Transverse colon (tissue), 4 donors: Measurements from ENCODE around the gene GZMA. TPM values are rescaled to one million over a fixed set of nuclear protein-coding genes. Genes with fewer than 3 reads are reported as not detected.
A peak's percentile ranks its signal among the peaks of the same experiment; 100 is the strongest.

Experiments used
- DNase-seq: peaks from one replicate; pipeline ENCODE4 v3.0.0-alpha.2; 2019
- H3K27ac ChIP-seq, 4 donors: fragments of 200-600 bp; sonication (generic); 2 replicates each; pipeline ENCODE4 v1.5.1; 2016 to 2018; ENCODE audit warnings: inconsistent platforms in 4 of 4
- H3K27me3 ChIP-seq: fragments of 200-600 bp; sonication (generic); 2 replicates; pipeline ENCODE4 v1.5.1; 2017; ENCODE audit warnings: inconsistent platforms
- H3K36me3 ChIP-seq, 4 donors: fragments of 200-600 bp; sonication (generic); 2 replicates each; pipeline ENCODE4 v1.5.1; 2017 to 2019; ENCODE audit warnings: inconsistent platforms in 4 of 4
- H3K4me1 ChIP-seq, 4 donors: fragments of 200-600 bp; sonication (generic); 2 replicates each; pipeline ENCODE4 v1.5.1; 2017 to 2020; ENCODE audit warnings: inconsistent platforms in 4 of 4
- H3K4me3 ChIP-seq, 4 donors: fragments of 200-600 bp; sonication (generic); 1 replicate in 1 of 4; 2 replicates in 3 of 4; pipeline versions ENCODE4 v1.5.1 to v1.6.1; 2017 to 2019; ENCODE audit warnings: inconsistent platforms in 4 of 4
- H3K9me3 ChIP-seq, 2 donors: fragments of 200-600 bp; sonication (generic); 2 replicates each; pipeline ENCODE4 v1.5.1; 2017 to 2019; ENCODE audit warnings: inconsistent platforms in 2 of 2
- EP300 ChIP-seq: sonication (generic); formaldehyde crosslinking; IDR thresholded peaks from one replicate; pipeline ENCODE4 v1.6.1; 2017; ENCODE audit warnings: antibody characterized with exemption, low read depth
- POLR2A ChIP-seq: fragments of 450-650 bp; IDR thresholded peaks from one replicate; pipeline ENCODE4 v1.6.1; 2016; ENCODE audit warnings: antibody characterized with exemption, mild to moderate bottlenecking, moderate library complexity
- POLR2AphosphoS5 ChIP-seq, 3 donors: sonication (generic); formaldehyde crosslinking; IDR thresholded peaks; one replicate each; pipeline ENCODE4 v1.6.1; 2016; ENCODE audit warnings: antibody characterized with exemption in 3 of 3
- WGBS, 2 donors: methylation state at CpG; one replicate each; pipeline ENCODE4 v1.1.5; 2018; ENCODE audit warnings: low coverage in 1 of 2; 5-methylcytosine and 5-hydroxymethylcytosine counted together
- in situ Hi-C, 4 donors: fragments of 200-750 bp; cut with MboI; loops; one replicate each; pipeline versions ENCODE4 v1.15.0 to v1.15.1; 2017; ENCODE audit warnings: low sequenced_read_pairs in 3 of 4, low pct_ligation_motif_present in 1 of 4, low pct_unique_long_range_greater_than_20kb in 1 of 4
- intact Hi-C: fragments of 100-400 bp; cut with DNase I; formaldehyde crosslinking; loops from one replicate; pipeline ENCODE4 v1.15.1; 2023; ENCODE audit warnings: low total_unique reads
- total RNA-seq, 4 donors: library from RNA; depleted of rRNA; stranded (reverse); fragments of >200 nt; gene quantifications; one replicate each; pipeline ENCODE4 v1.1.0, GENCODE V29; 2016
- TF ChIP-seq, protein P1 (sequence below), 5 experiments: fragments of 200-600 bp in 3 of 5; fragments of 450-650 bp in 2 of 5; sonication (generic) in 3 of 5; IDR thresholded peaks; 1 replicate in 2 of 5; 2 replicates in 3 of 5; pipeline ENCODE4 v1.5.1; 2016 to 2017; ENCODE audit warnings: antibody characterized with exemption in 5 of 5, inconsistent platforms in 3 of 5, mild to moderate bottlenecking in 2 of 5, moderate library complexity in 1 of 5

Gene GZMA
- 1 to 10 TPM in 2 of 4 donors, not detected in 2; 7.6 to 8.3 TPM for total RNA-seq

DNA sequence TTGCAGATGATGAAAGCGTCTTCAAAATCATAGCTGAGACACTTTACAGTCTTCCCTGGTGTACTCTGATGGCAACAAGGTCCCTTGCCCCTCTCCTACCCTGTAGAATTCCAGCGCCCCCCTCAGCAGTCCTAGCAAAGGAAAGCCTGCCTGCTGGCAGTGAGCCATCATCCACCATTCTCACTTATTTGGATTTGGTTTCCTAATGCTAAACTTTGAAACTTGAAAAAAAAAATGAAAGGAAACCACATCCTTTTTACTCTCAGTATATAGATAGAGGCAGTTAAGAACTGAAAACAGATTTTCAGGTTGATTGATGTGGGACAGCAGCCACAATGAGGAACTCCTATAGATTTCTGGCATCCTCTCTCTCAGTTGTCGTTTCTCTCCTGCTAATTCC, at the start of gene GZMA:
Gene GZMA (plus strand): TSS at position 299 of the 400 bp plus-strand sequence. CDS start 37 bp downstream, at position 336.
- Histone ChIP-seq H3K27me3 (no peaks in the 10 kb centered on the region), H3K27ac (peak within 1 kb of the TSS in 3 of 4 donors; percentile 34 to 41 (median 38)), H3K4me1 (no peaks in the 10 kb centered on the region), H3K4me3 (peak within 1 kb of the TSS in 1 of 4 donors; percentile 13), H3K9me3 (no peaks in the 10 kb centered on the region), H3K36me3 (no peaks in the 10 kb centered on the region)
- TF ChIP-seq POLR2AphosphoS5 (IDR thresholded peaks at IDR 0.05) (no peak), EP300 (no peak), POLR2A (no peak)
- TF ChIP-seq, protein P1, sequence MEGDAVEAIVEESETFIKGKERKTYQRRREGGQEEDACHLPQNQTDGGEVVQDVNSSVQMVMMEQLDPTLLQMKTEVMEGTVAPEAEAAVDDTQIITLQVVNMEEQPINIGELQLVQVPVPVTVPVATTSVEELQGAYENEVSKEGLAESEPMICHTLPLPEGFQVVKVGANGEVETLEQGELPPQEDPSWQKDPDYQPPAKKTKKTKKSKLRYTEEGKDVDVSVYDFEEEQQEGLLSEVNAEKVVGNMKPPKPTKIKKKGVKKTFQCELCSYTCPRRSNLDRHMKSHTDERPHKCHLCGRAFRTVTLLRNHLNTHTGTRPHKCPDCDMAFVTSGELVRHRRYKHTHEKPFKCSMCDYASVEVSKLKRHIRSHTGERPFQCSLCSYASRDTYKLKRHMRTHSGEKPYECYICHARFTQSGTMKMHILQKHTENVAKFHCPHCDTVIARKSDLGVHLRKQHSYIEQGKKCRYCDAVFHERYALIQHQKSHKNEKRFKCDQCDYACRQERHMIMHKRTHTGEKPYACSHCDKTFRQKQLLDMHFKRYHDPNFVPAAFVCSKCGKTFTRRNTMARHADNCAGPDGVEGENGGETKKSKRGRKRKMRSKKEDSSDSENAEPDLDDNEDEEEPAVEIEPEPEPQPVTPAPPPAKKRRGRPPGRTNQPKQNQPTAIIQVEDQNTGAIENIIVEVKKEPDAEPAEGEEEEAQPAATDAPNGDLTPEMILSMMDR (IDR thresholded peaks at IDR 0.05): no peak
- WGBS, 2 donors: 57 to 63% methylated on average over 2 to 3 of the region's 3 CpGs
- in situ Hi-C loops (no loop called here), intact Hi-C loops (loop anchor here (5.0 kb wide), 2 partner anchors 45 to 860 kb away; no protein-coding TSS in a partner anchor)
- DNase-seq: no peak

DNA sequence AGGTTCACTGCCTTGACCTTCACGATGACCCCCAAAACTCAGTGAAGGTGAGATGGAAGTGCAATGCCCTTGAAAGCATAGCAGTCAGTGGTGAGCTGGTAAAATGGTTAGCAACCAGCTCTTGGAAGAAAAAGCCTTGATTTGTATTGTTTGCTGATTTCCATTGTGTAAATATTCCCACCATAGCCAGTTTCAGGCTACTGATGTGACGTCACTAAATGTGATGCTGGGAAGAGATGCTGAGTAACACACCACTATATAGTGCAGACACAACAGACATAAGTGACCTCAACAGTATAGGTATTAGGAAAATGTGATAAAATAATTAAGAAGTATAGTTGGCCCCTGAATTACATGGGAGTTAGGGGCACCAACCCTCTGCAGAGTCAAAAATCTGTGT, 47.3 kb upstream of the GZMA start:
- TF ChIP-seq POLR2A (no peak), EP300 (no peak)
- TF ChIP-seq, protein P1 (IDR thresholded peaks at IDR 0.05): no peak
- H3K4me1 ChIP-seq: no peaks in the 10 kb centered on the region
- peaks cover 6 to 8% of the 10 kb centered on the region in 2 donors for H3K9me3 ChIP-seq
- no peak overlapping the region for H3K4me3 ChIP-seq
- 67 to 83% methylated on average over 1 to 2 of the region's 2 CpGs for WGBS, 2 donors
- intact Hi-C loops: loop anchor here (5.0 kb wide), 1 partner anchor 47 kb away; the partner anchor contains the start of gene GZMA
- no peaks in the 10 kb centered on the region for H3K27me3 ChIP-seq
- no peak for DNase-seq
- no peak overlapping the region for H3K27ac ChIP-seq
- in situ Hi-C loops: no loop called here
- H3K36me3 ChIP-seq: no peaks in the 10 kb centered on the region

DNA sequence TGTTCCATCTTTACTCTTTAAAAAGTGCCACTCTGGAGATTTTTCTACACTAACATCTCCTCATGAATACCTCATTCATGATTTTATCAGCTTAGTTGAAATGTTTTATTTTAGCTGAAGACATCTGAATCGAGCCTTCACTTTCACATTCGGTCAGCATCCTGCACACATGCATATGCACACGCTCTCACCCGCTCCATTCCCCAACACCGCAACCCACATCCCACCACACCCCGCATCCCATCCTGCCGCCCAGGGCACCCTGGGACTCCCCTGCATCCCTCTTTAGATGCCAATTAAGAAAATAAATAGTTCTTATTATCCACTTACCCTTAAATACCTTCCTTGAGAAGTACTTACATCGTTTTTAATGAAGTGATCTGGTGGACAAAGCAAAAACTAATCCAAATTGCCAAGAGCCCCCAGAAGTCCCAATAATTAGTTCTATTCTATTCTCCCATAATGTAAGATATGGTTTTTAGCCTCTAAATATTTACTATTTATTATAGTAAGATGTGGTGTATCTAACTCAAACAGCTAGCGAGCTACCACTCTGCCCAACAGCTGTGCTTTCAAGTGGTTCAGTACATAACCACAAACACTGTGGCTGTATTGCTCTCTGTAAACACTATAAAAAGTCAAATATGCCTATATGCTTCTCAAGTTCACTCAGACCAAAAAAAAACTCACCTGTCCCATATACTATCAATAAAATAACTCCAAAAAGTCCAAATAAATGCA, 40.2 kb upstream of the GZMA start:
- TF ChIP-seq, protein P1 (IDR thresholded peaks at IDR 0.05): no peak
- no peak for TF ChIP-seq EP300
- Histone ChIP-seq H3K27ac (no peak overlapping the region), H3K27me3 (no peaks in the 10 kb centered on the region), H3K4me3 (no peak overlapping the region), H3K36me3 (no peaks in the 10 kb centered on the region), H3K9me3 (no peaks in the 10 kb centered on the region), H3K4me1 (no peaks in the 10 kb centered on the region)
- intact Hi-C loops (no loop called here), in situ Hi-C loops (no loop called here)
- WGBS, 2 donors: 69 to 70% methylated on average over 9 of the region's 9 CpGs
- peak; percentile 30 for DNase-seq

DNA sequence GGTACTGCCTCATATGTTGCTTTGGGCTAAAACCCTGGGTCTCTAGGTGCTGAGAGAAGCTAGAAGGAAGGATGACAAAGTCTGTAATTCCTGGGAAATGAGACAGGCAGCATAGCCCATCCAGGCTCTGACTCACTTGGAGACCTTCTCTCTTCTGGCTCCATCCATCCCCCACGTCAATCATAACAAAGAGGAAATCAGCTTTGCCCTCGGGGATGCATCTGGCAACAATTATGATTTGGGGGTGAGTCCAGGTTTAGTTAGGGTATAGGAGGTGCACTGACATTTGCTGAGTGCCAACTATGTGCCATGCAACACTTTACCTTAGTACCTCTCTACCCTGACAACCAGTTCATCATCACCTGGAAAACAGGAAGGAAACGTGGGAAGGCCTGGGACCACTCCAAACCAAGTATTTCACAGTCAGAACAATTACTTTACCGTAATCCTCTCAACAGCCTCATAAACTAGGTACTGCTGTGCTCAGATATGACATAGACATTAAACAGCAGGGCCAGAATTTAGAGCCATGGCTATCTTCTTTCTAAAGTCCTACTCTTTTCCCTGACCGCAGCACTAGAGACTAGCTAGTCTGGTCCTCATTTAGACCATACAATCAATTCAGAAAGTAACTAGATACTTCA, 39.1 kb upstream of the GZMA start:
- Histone ChIP-seq H3K4me3 (no peak overlapping the region), H3K9me3 (no peaks in the 10 kb centered on the region), H3K27ac (no peak overlapping the region), H3K36me3 (no peaks in the 10 kb centered on the region), H3K4me1 (no peaks in the 10 kb centered on the region), H3K27me3 (no peaks in the 10 kb centered on the region)
- intact Hi-C loops: no loop called here
- TF ChIP-seq, protein P1 (IDR thresholded peaks at IDR 0.05): no peak
- TF ChIP-seq POLR2AphosphoS5 (IDR thresholded peaks at IDR 0.05) (no peak), POLR2A (no peak), EP300 (no peak)
- in situ Hi-C loops: no loop called here
- WGBS, 2 donors: 49 to 65% methylated on average over 3 to 5 of the region's 5 CpGs
- DNase-seq: no peak
